Left ventricle myocardium inferior (tissue), 1 donor: ENCODE results near the gene TGFBR1. TPM values are rescaled to one million over a fixed set of nuclear protein-coding genes. Genes with fewer than 3 reads are reported as not detected.

Experiments
- DNase-seq: peaks from one replicate; pipeline ENCODE4 v3.0.0-alpha.2; 2020
- H3K27ac ChIP-seq: fragments of 200-600 bp; replicated peaks from 2 replicates; pipeline ENCODE4 v1.8.0; 2021
- H3K27me3 ChIP-seq: fragments of 200-600 bp; 2 replicates; pipeline ENCODE4 v1.8.0; 2021; ENCODE audit warnings: low read depth
- H3K36me3 ChIP-seq: fragments of 200-600 bp; 2 replicates; pipeline ENCODE4 v1.8.0; 2021
- H3K4me1 ChIP-seq: fragments of 200-600 bp; 2 replicates; pipeline ENCODE4 v1.8.0; 2021
- H3K4me3 ChIP-seq: fragments of 200-600 bp; 2 replicates; pipeline ENCODE4 v1.8.0; 2021; ENCODE audit warnings: mild to moderate bottlenecking, moderate library complexity
- H3K9me3 ChIP-seq: fragments of 200-600 bp; replicated peaks from 2 replicates; pipeline ENCODE4 v1.8.0; 2021
- CTCF ChIP-seq: fragments of 200-600 bp; IDR thresholded peaks from 2 replicates; pipeline ENCODE4 v1.8.0; 2021; ENCODE audit warnings: antibody characterized with exemption, mild to moderate bottlenecking, borderline replicate concordance
- intact Hi-C: fragments of 100-400 bp; cut with micrococcal nuclease; formaldehyde crosslinking; loops from one replicate; pipeline ENCODE4 v1.11.0; 2022
- total RNA-seq: library from RNA; stranded (reverse); fragmentation: NEBNext Ultra II Directional; extraction: Animal tissue kit (Norgen Biotek cat#: 25700); gene quantifications from one replicate; pipeline ENCODE4 v1.2.1, GENCODE V29; 2021
- donor health status: DM: no; HTN: yes; CAD: no; lungs with severe emphysema.

The TGFBR1 gene
- total RNA-seq, 1 donor from 2014 or later: 12.3 TPM

DNA sequence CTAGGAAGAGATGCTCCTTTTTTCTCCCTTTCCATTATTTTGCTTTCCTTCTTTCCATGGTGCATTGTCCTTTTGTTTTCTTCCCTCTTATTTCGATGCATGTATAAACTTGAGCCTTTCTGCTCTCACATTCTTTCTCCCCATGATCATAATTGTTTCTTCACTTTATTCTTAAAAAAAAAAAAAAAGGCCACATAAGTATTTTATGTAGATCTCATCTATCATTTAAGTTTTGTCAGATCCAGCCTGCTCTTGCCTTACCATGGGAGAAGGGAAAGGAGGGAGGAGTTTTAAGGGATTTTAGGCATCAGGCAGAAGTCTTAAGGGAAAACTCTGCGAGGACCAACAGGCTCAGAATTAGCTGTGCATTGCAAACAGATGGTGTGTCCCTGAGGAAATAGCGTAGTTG, 11.1 kb downstream of the TGFBR1 start:
- Histone ChIP-seq H3K27ac (no peak overlapping the region), H3K4me1 (peaks cover 70% of the 10 kb centered on the region), H3K36me3 (no peaks in the 10 kb centered on the region), H3K9me3 (no peaks in the 10 kb centered on the region), H3K4me3 (no peak overlapping the region), H3K27me3 (no peaks in the 10 kb centered on the region)
- intact Hi-C loops: no loop called here
- no peak for TF ChIP-seq CTCF
- DNase-seq: no peak

- no peaks in the 10 kb centered on the region for H3K9me3 ChIP-seq
- H3K27ac ChIP-seq: no peak overlapping the region
- intact Hi-C loops: no loop called here
- H3K4me1 ChIP-seq: peaks cover 64% of the 10 kb centered on the region
- no peaks in the 10 kb centered on the region for H3K36me3 ChIP-seq
- no peak for TF ChIP-seq CTCF
- H3K4me3 ChIP-seq: no peak overlapping the region
- no peaks in the 10 kb centered on the region for H3K27me3 ChIP-seq
- no peak for DNase-seq
Observed at GRCh38 chr9:99118782-99119466, 14.0 kb downstream of the TGFBR1 start.

DNA sequence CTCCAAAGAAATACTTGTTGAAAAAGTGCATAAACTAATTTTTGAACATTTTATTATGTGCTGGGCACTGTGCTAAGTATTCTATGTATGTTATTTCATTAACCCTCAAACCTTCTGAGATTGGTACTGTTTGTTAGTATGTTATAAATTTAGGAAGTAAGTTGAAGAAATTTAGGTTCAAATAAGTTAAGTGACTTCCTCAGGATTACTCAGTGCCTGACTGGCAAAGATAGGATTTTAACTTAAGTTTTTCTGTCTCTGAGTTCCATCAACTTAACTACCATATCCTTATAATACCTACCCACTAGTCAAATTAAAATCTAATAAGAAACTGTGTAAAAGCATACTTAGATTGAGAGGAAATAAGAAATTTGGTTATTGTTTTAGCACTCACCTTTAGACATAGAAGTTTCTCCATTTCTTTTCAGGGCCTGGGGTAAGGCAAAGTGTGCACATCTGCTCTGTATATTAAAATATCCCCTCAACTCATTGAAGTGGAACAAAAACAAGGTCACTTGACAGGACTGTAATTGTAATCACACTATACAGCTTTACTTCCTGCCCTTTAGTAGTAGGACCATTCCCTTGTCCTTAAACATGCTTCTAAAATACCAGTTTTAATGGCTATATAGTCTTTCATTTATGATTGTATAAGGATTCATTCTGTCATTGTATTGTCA, 15.2 kb downstream of the TGFBR1 start:
- Histone ChIP-seq H3K9me3 (no peaks in the 10 kb centered on the region), H3K36me3 (no peaks in the 10 kb centered on the region), H3K4me3 (no peak overlapping the region), H3K4me1 (peaks cover 57% of the 10 kb centered on the region), H3K27me3 (no peaks in the 10 kb centered on the region), H3K27ac (no peak overlapping the region)
- TF ChIP-seq CTCF: no peak
- intact Hi-C loops: no loop called here
- no peak for DNase-seq

GRCh38 chr9:99121604-99122003, 16.7 kb downstream of the TGFBR1 start:
- no peak overlapping the region for H3K4me3 ChIP-seq
- no peak for DNase-seq
- no peaks in the 10 kb centered on the region for H3K9me3 ChIP-seq
- peaks cover 54% of the 10 kb centered on the region for H3K4me1 ChIP-seq
- TF ChIP-seq CTCF: no peak
- no peaks in the 10 kb centered on the region for H3K27me3 ChIP-seq
- intact Hi-C loops: no loop called here
- no peaks in the 10 kb centered on the region for H3K36me3 ChIP-seq
- H3K27ac ChIP-seq: no peak overlapping the region

GRCh38 chr9:99124534-99125255, 19.8 kb downstream of the TGFBR1 start:
- no peaks in the 10 kb centered on the region for H3K27me3 ChIP-seq
- no peak for DNase-seq
- H3K4me1 ChIP-seq: peaks cover 71% of the 10 kb centered on the region
- H3K27ac ChIP-seq: no peak overlapping the region
- H3K4me3 ChIP-seq: no peak overlapping the region
- intact Hi-C loops: no loop called here
- no peaks in the 10 kb centered on the region for H3K36me3 ChIP-seq
- no peak for TF ChIP-seq CTCF
- H3K9me3 ChIP-seq: no peaks in the 10 kb centered on the region
